Immature natural killer cell (primary cell): ENCODE measurements around the gene MARK4. TPM values are rescaled to one million over a fixed set of nuclear protein-coding genes. Genes with fewer than 3 reads are reported as not detected.

ENCODE experiments used
- DNase-seq, 3 donors: peaks; one replicate each; pipeline ENCODE4 v3.0.0; 2022; ENCODE audit warnings: mixed read lengths in 1 of 3
- H3K27ac Mint-ChIP-seq, 6 donors: one replicate each; pipeline ENCODE4 v1.8.0; 2020; ENCODE audit warnings: mixed read lengths in 6 of 6, mild to moderate bottlenecking in 5 of 6, inconsistent platforms in 4 of 6, moderate library complexity in 3 of 6
- H3K27me3 Mint-ChIP-seq, 3 donors: one replicate each; pipeline ENCODE4 v1.8.0; 2020 to 2021; ENCODE audit warnings: low read depth in 3 of 3, mild to moderate bottlenecking in 3 of 3, mixed read lengths in 3 of 3, moderate library complexity in 3 of 3, inconsistent platforms in 1 of 3
- H3K36me3 Mint-ChIP-seq, 3 donors: one replicate each; pipeline ENCODE4 v1.8.0; 2020; ENCODE audit warnings: mixed read lengths in 3 of 3, inconsistent platforms in 2 of 3, mild to moderate bottlenecking in 2 of 3
- H3K4me1 Mint-ChIP-seq, 2 donors: one replicate each; pipeline ENCODE4 v1.8.0; 2020; ENCODE audit warnings: inconsistent platforms in 2 of 2, mild to moderate bottlenecking in 2 of 2, mixed read lengths in 2 of 2, moderate library complexity in 1 of 2
- H3K4me3 Mint-ChIP-seq, 5 donors: one replicate each; pipeline ENCODE4 v1.8.0; 2020; ENCODE audit warnings: mild to moderate bottlenecking in 5 of 5, mixed read lengths in 5 of 5, inconsistent platforms in 3 of 5, moderate library complexity in 3 of 5
- H3K9me3 Mint-ChIP-seq, 6 donors: one replicate each; pipeline ENCODE4 v1.8.0; 2020; ENCODE audit warnings: mild to moderate bottlenecking in 6 of 6, mixed read lengths in 6 of 6, inconsistent platforms in 4 of 6, moderate library complexity in 3 of 6
- polyA plus RNA-seq, 3 donors: library from polyadenylated mRNA; unstranded; fragments of 300-500 nt; fragmentation: Illumina TruSeq; gene quantifications; one replicate each; pipeline ENCODE4 v1.2.3, GENCODE V29; 2021

The MARK4 gene
- polyA plus RNA-seq, 3 donors from 2014 or later: 1.6 TPM; not detected in 2

DNA sequence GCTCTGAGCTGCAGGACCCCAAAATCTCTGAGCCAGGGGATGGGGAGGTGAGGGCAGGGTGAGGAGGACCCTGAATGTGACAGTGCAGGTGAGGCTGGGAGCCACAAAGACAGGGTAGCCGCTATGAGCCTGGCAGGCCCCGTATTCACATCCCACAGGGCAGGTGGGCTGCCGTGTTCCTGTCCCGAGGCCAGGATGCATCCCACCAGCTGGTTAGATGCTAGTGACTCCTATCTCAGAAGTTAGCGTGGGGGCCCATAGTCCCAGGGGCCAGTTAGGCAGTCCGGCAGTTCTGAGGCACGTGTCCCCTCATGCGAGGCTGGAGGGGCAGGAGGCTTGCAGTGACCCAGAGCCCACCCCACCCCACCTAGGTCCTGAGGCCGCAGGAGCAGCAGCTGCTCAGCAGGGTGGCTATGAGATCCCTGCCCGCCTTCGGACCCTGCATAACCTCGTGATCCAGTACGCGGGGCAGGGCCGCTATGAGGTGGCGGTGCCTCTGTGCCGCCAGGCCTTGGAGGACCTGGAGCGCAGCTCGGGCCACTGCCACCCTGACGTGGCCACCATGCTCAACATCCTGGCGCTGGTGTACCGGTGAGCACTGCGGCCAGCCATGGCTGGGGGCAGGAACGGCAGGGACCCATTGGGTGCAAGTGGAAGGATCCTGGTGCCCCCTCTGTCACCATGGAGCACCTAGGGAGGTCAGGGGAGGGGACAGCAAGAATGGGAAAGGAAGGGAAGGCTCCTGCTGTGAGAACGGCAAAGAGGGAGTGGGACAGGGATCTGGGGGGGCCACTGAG is 96.7 kb downstream of the MARK4 start:
- Mint-ChIP-seq H3K36me3 (peaks cover 0 to 3% (median 0%) of the 10 kb centered on the region in 3 donors), H3K27me3 (peaks cover 0 to 4% (median 4%) of the 10 kb centered on the region in 3 donors), H3K27ac (no peak overlapping the region), H3K4me1 (no peaks in the 10 kb centered on the region), H3K9me3 (no peaks in the 10 kb centered on the region), H3K4me3 (no peak overlapping the region)
- no peak for DNase-seq

DNA sequence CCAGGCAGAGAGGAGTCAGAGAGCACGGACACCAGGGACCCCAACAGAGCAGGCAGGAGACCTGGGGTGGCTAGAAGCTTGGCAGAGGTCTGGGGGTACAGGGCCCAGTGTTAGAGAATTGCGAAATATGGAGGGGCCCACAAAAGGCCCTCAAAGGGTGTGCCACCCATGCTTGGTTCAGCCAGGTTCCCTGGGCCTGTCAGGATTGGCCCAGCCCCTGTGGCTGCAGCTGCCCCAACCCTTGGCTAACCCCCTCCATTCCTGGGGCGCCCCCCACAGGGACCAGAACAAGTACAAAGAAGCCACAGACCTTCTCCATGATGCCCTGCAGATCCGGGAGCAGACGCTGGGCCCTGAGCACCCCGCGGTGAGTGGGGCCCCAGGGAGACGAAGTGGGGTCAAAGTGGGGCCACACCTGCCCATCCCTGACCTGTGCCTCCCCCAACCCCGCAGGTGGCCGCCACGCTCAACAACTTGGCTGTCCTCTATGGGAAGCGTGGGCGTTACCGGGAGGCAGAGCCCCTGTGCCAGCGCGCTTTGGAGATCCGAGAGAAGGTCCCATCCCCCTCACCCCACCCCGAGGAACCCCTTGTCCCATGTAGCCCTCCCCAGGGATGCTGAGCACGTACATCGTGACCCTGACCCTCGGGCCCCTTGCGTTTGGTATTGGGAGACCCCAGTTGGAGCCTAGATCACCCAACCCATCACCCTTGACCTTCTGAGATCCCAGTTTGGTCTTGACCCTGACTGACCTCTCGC is 97.5 kb downstream of the MARK4 start:
- H3K27me3 Mint-ChIP-seq: peaks cover 0 to 4% (median 2%) of the 10 kb centered on the region in 3 donors

GRCh38 chr19:45349126-45349415 is 98.0 kb downstream of the MARK4 start:
- Mint-ChIP-seq H3K27ac (no peak overlapping the region), H3K4me1 (no peaks in the 10 kb centered on the region), H3K27me3 (peaks cover 0 to 4% (median 0%) of the 10 kb centered on the region in 3 donors), H3K36me3 (peaks cover 0 to 8% (median 6%) of the 10 kb centered on the region in 3 donors), H3K9me3 (no peaks in the 10 kb centered on the region), H3K4me3 (no peak overlapping the region)
- no peak for DNase-seq

More for the DNA sequence above, 97.5 kb downstream of the MARK4 start:
- no peaks in the 10 kb centered on the region for H3K9me3 Mint-ChIP-seq
- H3K4me1 Mint-ChIP-seq: no peaks in the 10 kb centered on the region
- no peak overlapping the region for H3K4me3 Mint-ChIP-seq
- no peak for DNase-seq
- H3K36me3 Mint-ChIP-seq: peaks cover 0 to 7% (median 4%) of the 10 kb centered on the region in 3 donors
- H3K27ac Mint-ChIP-seq: no peak overlapping the region

DNA sequence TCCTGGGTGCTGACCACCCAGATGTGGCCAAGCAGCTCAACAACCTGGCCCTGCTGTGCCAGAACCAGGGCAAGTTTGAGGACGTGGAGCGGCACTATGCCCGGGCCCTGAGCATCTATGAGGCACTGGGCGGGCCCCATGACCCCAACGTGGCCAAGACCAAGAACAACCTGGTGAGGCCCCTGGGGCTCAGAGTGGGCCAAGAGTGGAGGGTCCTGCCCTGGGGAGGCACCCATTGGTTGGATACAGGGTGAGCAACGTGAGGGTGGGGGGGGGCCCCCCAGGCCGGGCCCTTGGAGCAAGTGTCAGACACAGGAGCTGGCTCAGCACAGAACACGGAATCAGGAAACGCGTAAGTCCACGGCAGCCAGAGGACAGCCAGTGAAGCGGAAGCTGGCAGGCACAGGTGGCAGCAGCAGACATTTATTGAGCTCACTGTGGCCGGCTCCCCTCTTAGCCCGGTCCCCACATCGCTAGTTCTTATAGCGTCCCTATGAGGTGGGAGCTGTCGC is 98.4 kb downstream of the MARK4 start:
- no peak for DNase-seq
- Mint-ChIP-seq H3K36me3 (peaks cover 0 to 8% (median 6%) of the 10 kb centered on the region in 3 donors), H3K4me3 (no peak overlapping the region), H3K27ac (no peak overlapping the region), H3K4me1 (peaks cover 0 to 2% of the 10 kb centered on the region in 2 donors), H3K27me3 (peaks cover 0 to 4% (median 0%) of the 10 kb centered on the region in 3 donors), H3K9me3 (no peaks in the 10 kb centered on the region)

DNA sequence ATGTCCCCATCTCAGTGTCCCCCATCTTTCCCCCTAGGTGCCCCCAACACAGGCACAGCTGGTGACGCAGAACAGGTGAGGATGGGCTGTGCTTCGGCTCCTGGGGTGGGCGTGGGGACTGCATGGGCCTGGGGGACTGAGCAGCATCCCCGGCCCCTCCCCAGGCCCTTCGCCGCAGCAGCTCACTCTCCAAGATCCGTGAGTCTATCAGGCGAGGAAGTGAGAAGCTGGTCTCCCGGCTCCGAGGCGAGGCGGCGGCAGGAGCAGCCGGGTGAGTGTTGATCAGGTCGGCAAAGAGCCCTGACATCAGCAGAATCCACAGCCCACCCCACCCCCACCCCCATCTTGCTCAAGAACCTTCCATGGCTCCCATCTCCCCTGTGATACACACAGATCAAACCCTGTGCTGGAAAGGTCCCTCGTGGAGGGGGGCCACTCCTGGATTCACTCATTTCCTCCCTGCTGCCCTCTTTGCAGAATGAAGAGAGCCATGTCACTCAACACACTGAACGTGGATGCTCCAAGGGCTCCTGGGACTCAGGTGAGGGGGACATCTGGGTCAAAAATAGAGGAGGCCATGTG is 99.5 kb downstream of the MARK4 start:
- Mint-ChIP-seq H3K4me1 (peaks cover 0 to 2% of the 10 kb centered on the region in 2 donors), H3K27me3 (peaks cover 0 to 1% (median 0%) of the 10 kb centered on the region in 3 donors), H3K27ac (no peak overlapping the region), H3K4me3 (no peak overlapping the region), H3K9me3 (no peaks in the 10 kb centered on the region), H3K36me3 (peaks cover 0 to 10% (median 8%) of the 10 kb centered on the region in 3 donors)
- DNase-seq: no peak

GRCh38 chr19:45351401-45351952 is 100.4 kb downstream of the MARK4 start:
- DNase-seq: no peak
- Mint-ChIP-seq H3K27ac (no peak overlapping the region), H3K9me3 (no peaks in the 10 kb centered on the region), H3K4me3 (no peak overlapping the region), H3K4me1 (peaks cover 0 to 2% of the 10 kb centered on the region in 2 donors), H3K27me3 (no peaks in the 10 kb centered on the region), H3K36me3 (peaks cover 0 to 10% (median 8%) of the 10 kb centered on the region in 3 donors)

DNA sequence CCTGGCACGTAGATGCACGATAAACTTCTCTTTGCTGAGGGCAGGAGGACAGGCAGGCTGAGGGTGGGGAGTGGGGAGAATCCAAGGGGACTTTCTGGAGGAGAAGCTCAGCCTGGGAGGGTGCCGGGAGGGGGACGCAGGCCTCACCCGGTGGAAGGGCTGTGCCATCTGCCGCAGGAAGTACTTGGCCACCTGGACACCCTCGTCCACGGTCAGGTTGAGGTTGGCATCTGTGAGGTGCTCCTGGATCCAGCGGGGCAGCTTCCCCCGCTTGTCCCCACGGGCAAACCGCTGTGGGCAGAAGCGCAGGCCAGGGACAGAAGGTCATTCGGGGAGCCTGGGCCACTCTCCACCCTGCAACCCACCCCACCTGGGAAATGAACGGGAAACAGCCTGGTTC is 101.0 kb downstream of the MARK4 start:
- Mint-ChIP-seq H3K36me3 (peaks cover 0 to 10% (median 8%) of the 10 kb centered on the region in 3 donors), H3K4me3 (no peak overlapping the region), H3K27ac (no peak overlapping the region), H3K9me3 (no peaks in the 10 kb centered on the region), H3K27me3 (no peaks in the 10 kb centered on the region), H3K4me1 (peaks cover 0 to 2% of the 10 kb centered on the region in 2 donors)
- DNase-seq: no peak

GRCh38 chr19:45352471-45352870 is 101.4 kb downstream of the MARK4 start:
- no peaks in the 10 kb centered on the region for H3K27me3 Mint-ChIP-seq
- peaks cover 0 to 2% of the 10 kb centered on the region in 2 donors for H3K4me1 Mint-ChIP-seq
- H3K27ac Mint-ChIP-seq: no peak overlapping the region
- H3K9me3 Mint-ChIP-seq: no peaks in the 10 kb centered on the region
- DNase-seq: no peak
- H3K36me3 Mint-ChIP-seq: peaks cover 0 to 10% (median 8%) of the 10 kb centered on the region in 3 donors
- no peak overlapping the region for H3K4me3 Mint-ChIP-seq

DNA sequence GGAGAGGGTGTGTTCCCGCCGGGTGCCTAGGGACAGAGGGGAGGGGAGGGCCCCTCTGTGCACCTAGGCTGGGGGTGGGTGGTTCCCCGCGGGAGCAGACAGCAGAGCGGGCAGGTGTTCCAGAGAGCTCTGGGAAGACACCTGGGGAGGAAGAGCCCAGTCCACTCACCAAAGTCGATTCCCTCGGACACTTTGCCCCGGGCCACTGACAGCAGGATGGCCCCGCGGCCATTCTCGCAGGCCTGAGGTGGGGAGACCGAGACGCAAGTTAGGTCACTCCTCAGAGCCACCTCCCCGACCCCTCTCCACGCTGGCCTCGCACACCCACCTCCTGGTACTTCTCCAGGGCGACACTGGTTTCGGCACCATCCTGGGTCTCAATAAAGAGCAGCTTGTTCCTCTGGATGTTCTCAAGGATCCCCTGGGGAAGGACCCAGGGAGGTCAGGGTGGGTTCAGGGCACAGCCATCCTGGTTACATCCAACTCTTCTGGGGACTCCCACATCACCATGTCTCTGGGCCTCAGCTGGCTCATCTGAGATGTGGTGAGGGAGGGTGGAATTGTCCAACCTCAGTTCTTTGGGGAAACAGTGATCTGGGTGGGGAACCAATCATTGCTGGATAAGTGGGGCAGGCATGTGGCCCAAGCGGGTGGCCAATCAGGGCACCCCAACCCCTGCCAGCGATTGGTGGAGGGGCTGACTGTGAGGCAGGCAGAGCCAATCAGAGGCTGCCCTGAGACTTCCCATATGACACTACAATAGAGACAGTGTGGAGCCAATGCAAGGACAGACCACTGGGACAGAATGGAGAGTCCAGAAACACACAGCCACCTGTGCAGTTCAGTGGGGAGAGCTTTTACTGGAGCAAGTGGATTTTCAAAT is 102.1 kb downstream of the MARK4 start:
- Mint-ChIP-seq H3K27me3 (no peaks in the 10 kb centered on the region), H3K36me3 (peaks cover 0 to 14% (median 13%) of the 10 kb centered on the region in 3 donors), H3K4me1 (peaks cover 0 to 2% of the 10 kb centered on the region in 2 donors), H3K9me3 (no peaks in the 10 kb centered on the region), H3K27ac (peak overlapping the region in 1 of 6 donors; percentile 46), H3K4me3 (no peak overlapping the region)
- DNase-seq: no peak

- Mint-ChIP-seq H3K27me3 (no peaks in the 10 kb centered on the region), H3K9me3 (no peaks in the 10 kb centered on the region), H3K4me3 (no peak overlapping the region), H3K4me1 (peaks cover 0 to 2% of the 10 kb centered on the region in 2 donors), H3K36me3 (peaks cover 6 to 22% (median 20%) of the 10 kb centered on the region in 3 donors), H3K27ac (no peak overlapping the region)
- DNase-seq: no peak
Observed at GRCh38 chr19:45354241-45354842, 103.3 kb downstream of the MARK4 start.
